Effector CD8-positive, alpha-beta T cell (primary cell): ENCODE measurements around the gene CCDC51.
"Not testable (repeated sequence)": the region's sequence is repeated elsewhere in the genome, so short reads cannot be mapped to it uniquely, and the experiment has no call there.

Experiments used
- DNase-seq: peaks from one replicate; lab custom pipeline; 2025; lab: John Stamatoyannopoulos, UW
- total RNA-seq, 4 experiments: gene quantifications; one replicate each; lab custom pipeline; 2026; lab: John Stamatoyannopoulos, UW

CCDC51 gene, protein sequence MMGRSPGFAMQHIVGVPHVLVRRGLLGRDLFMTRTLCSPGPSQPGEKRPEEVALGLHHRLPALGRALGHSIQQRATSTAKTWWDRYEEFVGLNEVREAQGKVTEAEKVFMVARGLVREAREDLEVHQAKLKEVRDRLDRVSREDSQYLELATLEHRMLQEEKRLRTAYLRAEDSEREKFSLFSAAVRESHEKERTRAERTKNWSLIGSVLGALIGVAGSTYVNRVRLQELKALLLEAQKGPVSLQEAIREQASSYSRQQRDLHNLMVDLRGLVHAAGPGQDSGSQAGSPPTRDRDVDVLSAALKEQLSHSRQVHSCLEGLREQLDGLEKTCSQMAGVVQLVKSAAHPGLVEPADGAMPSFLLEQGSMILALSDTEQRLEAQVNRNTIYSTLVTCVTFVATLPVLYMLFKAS
- 3.9 to 12.3 (median 8.4) reads per million in 4 experiments for total RNA-seq

GRCh38 chr3:48439820-48440589 lies at the start of gene CCDC51, which contains the start of gene TMA7:
Gene CCDC51 (minus strand): TSS chr3:48440119. CDS start chr3:48435128, 4,991 bp downstream.
Gene TMA7 (plus strand): TSS chr3:48440257. CDS start chr3:48440297, 40 bp downstream.
- DNase-seq: peak; percentile 96

DNA sequence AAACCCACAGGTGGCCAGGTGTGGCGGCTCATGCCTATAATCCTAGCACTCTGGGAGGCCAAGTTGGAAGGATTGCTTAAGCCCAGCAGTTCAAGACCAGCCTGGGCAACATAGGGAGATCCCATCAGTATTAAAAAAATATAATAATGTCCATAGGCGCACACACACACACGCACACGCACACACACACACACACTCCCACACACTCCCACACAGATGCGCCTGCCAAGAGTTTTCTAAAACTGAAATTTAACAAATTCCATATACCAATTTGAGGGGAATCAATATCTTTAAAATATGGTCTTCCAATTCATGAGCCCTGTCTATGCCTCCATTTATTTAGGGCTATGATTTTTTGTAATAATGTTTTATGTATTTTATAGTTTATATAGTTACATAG lies 47.0 kb upstream of the CCDC51 start:
- DNase-seq: no peak

DNA sequence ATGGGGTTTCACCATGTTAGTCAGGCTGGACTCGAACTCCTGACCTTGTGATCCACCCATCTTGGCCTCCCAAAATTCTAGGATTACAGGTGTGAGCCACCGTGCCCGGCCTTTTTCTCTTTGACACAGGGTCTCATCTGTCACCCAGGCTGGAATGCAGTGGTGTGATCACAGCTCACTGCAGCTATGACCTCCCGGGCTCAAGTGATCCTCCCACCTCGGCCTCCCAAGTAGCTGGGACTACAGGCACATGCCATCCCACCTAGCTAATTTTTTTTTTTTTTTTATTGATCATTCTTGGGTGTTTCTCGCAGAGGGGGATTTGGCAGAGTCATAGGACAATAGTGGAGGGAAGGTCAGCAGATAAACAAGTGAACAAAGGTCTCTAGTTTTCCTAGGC lies 42.9 kb upstream of the CCDC51 start:
- not testable (repeated sequence) for DNase-seq

GRCh38 chr3:48480891-48481290 lies 41.0 kb upstream of the CCDC51 start:
- DNase-seq: not testable (repeated sequence)

GRCh38 chr3:48478626-48479555 lies 39.0 kb upstream of the CCDC51 start:
- DNase-seq: peak; percentile 25

DNA sequence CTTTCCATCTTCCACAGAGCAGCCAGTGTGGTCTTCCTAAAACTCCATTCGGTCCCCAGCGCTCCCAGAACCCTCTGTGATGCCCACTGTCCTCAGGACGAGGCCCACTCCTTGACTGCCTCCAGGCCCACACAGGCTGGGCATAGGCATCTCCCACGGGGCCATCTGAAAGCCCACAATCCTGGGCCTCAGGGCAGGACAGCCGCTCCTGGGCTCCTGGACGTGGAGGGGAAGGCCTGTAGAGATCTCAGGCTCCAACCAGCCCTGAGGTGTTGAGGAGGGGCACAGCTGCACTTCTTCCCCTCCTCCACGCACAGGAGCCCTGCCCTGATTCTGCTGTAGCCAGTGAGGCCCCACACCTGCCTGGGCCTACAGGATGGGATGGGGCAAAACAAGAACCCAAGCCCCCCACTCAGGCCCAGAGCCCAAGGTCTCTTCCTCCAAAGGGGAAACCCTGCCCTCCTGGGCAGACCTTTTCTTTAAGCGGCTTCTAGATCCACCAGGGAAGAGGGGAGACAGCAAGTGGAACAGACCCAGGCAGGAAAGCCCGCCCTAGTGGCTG lies 38.1 kb upstream of the CCDC51 start:
- no peak for DNase-seq

DNA sequence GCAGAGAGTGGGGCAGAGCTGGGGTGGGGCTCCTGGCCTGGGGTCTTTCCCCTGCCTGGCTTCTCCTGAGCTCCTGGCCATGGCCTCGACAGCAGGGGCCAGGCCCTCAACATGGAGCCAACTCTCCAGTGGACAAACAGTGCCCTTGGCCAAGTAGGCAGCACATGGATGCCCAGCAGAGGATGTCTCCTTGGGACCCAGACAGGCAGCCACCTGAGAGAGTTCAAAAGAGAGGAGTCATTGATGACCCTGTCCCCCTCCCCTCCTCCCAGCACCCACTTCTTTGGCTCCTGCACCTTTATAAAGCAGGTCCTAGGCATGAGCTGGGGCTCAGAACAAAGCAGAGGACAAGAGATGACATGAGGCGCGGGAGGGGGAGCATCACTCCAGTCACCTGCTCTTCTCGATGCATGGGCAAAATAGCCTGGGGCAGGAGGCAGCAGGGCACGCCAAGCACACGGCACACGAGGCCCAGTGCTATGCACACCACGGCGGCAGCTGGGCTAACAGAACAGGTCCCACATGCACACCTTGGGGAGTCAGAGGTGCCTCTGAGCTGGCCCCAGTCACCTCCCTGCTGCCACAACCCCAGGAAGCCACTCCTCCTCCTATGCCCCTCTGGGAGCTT lies 36.6 kb upstream of the CCDC51 start:
- no peak for DNase-seq

DNA sequence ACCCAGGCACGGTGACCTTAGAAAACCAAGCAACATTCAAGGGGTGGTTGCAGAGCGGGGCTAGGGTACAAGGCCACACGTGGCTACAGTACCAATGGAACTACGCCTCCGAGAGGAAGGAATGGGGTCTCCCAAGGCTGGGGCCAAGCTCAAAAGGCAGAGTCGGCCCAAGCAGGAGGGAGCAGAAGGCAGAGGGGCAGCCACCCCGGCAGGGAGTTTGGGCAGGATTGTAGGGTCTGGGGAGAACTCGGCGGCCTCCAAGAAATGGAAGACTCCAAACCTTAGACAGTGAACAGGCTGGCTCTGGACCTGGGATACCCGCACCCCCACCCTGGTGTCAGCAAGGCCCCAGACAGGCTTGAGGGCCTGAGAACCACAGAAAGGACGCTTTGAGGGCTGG lies 35.3 kb upstream of the CCDC51 start:
- no peak for DNase-seq

DNA sequence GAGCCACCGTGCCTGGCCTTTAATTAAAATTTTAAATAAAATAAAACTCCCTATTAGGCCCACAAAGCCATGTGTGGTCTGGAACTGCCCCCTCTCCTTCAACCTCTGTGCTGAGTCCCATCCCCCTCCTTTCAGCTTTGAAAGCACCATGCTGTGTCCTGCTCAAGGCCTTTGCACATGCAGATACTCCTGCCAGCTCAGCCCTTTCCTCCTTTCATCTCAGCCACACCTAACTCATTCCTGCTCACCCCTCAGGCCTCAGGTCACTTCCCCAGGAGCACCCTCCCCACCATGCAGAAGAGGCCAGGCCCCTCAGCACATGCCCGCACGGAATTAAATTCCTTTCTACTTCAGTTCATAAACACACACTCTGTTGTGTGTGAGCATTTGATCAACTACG lies 34.7 kb upstream of the CCDC51 start:
- no peak for DNase-seq

DNA sequence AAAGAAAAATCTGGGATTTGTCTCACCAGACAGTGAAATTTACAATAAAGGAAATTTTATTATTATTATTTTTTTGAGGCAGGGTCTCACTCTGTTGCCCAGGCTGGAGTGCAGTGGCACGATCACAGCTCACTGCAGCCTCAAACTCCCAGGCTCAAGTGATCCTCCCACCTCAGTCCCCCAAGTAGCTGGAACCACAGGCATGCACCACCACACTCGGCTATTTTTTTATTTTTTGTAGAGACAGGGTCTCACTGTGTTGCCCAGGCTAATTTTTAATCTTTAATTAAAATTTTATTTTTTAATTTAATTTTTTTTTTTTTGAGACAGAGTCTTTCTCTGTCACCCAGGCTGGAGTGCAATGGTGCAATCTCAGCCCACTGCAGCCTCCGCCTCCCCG lies 34.1 kb upstream of the CCDC51 start:
- not testable (repeated sequence) for DNase-seq

- DNase-seq: no peak
Measured at GRCh38 chr3:48473617-48473952, 33.7 kb upstream of the CCDC51 start.

GRCh38 chr3:48472923-48473616 lies 33.2 kb upstream of the CCDC51 start:
- DNase-seq: peak; percentile 86

- no peak for DNase-seq
Measured at GRCh38 chr3:48472673-48472922, 32.7 kb upstream of the CCDC51 start.

DNA sequence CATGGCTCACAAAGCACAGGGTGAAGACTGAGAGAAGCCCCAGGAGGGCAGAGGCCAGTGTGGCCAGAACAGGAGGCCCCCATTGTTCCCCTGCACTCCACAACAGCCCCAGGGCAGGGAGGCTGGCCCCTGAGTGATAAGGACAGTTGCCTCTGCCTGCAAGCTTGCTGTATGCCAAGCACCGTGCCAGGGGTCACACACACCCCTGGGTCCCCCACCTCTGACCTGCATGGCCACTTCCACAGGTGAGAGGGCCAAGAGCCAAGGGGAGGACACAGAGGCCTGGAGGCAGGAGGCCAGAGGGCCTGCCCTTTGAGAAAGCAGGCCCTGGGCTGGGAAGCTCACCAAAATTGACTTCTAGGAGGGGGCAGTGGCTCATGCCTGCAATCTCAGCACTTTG lies 30.4 kb upstream of the CCDC51 start:
- no peak for DNase-seq

- DNase-seq: no peak
Measured at GRCh38 chr3:48469046-48469915, 29.4 kb upstream of the CCDC51 start.

- DNase-seq: no peak
Measured at GRCh38 chr3:48468329-48468731, 28.4 kb upstream of the CCDC51 start.

DNA sequence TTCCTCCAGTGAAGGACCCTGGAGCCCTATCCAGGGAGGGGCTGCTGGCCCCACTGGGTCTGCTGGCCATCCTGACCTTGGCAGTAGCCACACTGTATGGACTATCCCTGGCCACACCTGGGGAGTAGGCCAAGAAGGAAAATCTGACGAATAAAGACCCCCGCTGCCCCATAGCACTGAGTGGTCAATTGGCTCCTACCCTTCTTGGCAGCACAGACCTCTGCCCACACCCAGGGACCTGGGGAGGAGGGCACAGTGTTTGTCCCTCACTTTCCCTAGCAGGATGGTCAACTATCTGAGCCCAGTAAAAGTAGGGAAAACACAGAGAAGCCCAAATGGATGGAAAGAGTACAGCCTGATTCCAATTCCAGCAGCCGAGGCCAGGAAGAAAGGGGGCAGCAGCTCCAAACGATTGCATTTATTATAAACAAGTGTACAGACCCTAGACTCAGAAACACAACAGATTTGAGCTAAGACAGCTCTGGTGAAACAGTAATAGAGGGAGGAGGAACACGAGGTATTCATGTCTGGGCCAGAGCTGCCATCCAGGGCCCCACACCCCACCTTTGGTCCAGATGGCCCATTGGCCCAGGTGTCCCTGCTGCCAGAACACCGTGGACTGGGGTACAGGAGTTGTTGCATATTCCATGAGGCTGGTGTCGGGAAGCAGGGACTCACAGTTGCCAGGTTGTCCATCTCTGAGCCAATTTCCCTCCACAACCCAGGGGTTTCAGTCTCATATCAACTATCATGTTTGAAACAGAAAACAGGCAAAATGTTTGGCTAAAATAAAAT lies 27.8 kb upstream of the CCDC51 start:
- no peak for DNase-seq

DNA sequence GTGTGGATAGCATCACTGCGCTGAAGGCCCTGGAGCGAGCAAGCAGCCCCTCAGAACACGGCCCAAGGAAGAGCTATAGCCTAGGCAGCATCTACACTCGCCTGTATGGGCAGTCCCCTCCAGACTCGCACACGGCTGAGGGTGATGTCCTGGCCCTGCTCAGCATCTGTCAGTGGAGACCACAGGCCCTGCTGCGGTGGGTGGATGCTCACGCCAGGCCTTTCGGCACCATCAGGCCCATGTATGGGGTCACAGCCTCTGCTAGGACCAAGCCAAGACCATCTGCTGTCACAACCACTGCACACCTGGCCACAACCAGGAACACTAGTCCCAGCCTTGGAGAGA lies 27.2 kb upstream of the CCDC51 start:
- DNase-seq: no peak
